ENCODE measurements around the gene SLC6A19.

Gene SLC6A19

DNA sequence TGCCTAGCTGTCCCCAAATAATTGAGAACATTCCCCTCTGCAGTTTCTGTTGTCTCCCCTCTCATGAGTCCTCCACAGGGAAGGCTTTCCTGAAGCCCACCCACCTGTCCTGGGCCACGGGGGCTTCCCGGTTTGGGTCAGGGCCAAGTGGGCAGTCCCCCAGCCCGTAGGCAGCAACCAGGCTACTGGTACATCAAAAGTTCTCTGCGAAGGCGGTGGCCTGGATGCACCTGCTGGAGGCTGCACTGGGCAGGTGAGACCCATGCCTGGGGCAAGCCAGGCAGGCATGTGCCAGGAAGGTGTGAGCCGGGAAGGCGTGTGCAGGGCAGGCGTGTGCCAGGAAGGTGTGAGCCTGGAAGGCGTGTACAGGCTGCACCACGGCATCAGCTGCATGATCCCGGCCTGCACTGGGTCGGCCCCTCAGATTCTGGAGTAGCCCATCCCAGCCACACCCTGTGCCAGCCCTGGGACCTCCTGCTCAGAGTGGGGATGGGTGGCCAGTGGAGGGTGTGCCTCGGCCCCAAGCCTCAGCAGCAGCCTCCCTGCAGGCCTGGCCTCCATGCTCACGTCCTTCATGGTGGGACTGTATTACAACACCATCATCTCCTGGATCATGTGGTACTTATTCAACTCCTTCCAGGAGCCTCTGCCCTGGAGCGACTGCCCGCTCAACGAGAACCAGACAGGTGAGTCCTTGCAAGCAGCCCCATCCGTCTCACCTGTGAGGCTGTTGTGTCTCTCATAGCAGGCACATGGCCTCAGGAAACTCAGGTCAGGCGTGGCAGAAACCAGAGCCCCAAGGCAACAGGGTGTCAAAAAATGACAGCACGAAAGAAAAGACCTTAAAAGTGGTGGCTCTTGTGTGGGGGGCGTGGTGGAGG, 8.7 kb downstream of the SLC6A19 start:
- DNase-seq (ENCODE audit: low read depth in 2 of 2): no peak

DNA sequence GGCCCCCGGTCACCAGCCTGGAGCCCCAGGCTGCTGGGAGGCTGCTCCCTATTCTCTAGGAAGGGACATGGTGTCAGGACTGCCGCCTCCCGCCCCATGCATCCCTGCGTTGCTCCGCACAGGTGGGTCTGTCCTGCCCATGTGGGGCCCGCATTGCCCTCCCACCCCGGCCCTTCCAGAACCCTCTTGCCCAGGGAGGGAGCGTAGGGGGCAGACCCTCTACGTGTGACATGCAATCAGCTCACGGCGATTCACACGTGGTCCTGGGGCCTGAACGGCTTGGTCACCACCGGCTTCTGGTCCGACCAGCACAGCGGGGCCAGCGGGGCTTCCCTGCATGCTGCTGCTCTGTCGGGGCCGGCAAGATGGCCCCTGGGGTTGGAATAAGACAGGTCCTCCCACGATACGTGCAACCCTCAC, 9.4 kb downstream of the SLC6A19 start:
- DNase-seq (ENCODE audit: low read depth in 2 of 2): no peak

DNA sequence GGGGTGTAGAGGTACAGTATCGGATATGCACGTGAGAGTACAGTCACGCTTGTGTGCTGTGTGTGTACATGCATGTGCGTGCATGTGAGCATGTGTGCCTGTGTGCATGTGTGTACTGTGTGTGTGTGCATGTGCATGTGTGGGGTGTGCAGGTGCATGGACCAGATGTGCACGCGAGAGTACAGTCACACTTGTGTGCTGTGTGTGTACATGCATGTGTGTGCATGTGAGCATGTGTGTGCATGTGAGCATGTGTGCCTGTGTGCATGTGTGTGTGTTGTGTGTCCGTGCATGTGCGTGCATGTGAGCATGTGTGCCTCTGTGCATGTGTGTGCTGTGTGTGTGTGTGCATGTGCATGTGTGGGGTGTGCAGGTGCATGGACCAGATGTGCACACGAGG, 10.3 kb downstream of the SLC6A19 start:
- DNase-seq (ENCODE audit: low read depth in 2 of 2): no peak

DNA sequence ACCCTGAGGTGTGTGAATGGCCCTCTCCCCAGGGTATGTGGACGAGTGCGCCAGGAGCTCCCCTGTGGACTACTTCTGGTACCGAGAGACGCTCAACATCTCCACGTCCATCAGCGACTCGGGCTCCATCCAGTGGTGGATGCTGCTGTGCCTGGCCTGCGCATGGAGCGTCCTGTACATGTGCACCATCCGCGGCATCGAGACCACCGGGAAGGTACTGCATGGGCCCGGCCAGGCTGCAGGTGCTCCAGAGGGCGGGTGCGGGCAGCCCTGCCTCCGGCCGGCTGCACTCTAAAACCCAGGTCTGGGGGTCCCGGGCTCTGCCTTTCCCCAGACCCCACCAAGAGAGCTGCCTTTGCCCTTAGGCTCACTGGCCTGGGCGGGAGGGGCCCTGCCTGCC, 10.9 kb downstream of the SLC6A19 start:
- DNase-seq (ENCODE audit: low read depth in 2 of 2): no peak

DNA sequence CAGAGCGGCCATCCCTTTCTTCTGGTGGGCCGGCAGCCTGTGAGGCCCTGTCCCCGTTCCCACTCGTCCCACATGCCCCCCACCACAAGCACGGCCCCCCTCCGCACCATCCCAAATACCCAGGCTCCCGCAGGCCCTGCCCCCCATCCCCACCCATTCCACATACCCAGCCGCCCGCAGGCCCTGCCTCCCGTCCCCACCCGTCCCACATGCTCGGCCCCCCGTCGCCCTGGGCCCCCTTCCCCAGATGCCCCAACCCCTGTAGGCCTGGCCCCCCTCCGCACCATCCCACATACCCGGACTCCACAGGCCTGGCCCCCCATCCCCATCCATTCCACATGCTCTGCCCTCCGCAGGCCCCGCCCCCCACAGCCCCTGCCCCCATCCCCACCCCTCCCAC, 11.5 kb downstream of the SLC6A19 start:
- DNase-seq (ENCODE audit: low read depth in 2 of 2): no peak

DNA sequence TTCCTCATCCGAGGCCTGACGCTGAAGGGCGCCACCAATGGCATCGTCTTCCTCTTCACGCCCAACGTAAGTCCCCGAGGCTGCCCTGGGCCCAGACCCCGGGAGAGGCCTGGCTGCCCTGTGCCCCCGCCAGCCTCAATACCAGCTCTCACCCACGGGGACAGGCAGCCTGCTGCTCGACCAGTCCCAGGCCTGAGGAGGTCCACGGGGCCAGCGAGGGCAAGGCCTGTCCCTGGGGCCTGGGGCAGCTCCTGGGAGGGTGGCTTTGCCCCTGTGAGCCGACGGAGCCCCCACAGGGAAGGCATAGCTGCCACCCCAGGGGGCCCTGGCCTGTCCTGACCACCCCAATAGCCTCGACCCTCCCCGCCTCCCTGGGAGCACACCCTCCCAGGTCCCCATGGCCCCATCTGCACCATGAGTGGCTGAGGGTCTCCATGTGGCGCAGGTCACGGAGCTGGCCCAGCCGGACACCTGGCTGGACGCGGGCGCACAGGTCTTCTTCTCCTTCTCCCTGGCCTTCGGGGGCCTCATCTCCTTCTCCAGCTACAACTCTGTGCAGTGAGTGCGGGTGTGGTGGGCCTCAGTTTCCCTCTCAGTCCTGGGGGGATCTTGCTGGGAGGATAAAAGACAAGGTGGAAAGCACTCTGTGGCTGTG, 12.2 kb downstream of the SLC6A19 start:
- DNase-seq (ENCODE audit: low read depth in 2 of 2): no peak

DNA sequence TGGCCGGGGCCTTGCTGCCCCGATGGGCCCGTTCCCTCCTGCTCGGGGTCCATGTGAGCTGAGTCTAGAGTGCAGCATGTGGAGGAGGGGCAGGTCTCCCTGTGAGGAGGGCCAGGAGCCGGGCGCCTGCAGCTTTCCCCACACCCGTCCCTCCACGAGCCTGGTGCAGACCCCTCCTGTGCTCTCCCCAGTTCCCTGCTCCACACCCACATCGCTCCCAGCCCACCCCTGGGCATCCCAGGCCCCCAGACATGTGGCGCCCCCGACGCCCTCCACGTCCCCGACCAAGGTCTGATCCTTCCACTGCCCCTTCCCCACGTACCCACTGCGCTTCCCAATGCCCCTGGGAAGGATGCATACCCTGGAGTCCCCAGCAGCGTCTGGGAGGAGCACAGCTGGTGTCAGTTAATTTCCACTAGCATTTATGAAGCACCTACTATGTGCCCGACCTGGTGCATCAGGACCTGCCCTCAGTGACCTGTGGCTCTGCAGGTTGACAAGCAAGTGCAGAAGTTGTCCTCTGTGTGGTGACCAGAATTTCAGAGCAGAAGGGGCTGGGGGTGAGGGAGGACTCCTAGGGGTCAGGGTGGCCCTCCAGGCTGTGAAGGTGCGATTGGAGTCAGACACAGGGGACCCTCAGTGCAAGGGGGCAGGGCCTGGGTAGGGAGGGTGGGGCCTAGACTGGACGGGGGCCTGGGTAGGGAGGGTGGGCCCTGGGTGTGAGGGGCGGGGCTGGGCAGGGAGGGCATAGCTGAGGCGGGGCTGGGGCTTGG, 13.0 kb downstream of the SLC6A19 start:
- no peak for DNase-seq (ENCODE audit: low read depth in 2 of 2)

DNA sequence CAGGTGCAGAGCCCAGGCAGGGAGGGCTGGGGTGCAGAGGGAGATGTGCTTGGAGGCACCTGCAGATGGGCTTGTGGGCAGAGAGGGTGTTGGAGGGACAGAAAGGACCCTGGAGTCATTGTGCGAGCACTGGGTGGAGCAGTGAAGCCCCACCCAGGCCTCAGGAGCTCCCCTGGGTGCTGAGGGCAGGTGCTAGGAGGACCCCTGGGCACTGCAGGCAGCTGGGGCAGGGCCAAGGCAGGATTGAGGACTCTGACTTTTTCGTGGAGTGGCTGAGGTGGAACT, 13.5 kb downstream of the SLC6A19 start:
- no peak for DNase-seq (ENCODE audit: low read depth in 2 of 2)

DNA sequence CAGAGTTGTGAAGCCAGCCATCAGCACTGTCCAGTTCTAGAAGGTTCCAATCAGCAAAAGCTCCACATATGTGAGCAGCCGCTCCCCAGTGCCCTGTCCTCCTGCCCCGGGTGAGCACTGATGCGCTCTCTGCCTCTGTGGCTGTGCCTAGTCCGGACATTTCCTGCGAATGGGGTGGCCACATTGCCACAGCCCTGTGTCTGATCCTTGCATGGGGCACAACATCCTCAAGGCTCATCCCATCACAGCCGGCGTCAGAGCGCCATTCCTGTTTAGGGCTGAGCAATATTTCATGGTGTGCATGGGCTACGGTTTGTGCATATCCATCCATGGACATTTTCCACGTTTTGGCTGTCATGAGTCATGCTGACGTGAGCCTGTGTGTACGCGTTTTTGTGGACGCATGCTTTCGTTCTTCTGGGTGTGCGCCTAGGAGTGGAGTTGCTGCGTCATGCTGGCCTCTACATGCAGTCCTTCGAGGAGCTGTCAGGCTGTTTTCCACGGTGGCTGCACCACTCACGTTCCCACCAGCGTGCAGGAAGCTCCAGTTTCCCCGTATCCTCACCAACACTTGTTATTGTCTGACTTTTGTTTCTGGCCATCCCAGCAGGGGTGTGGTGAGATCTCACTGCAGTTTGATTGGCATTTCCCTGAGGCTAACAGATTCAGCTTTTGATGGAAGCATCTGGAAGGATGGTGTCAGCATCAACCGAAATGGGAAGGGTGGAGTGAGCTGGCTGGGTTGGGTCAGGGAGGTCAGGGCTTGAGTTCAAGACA, 14.1 kb downstream of the SLC6A19 start:
- DNase-seq (ENCODE audit: low read depth in 2 of 2): no peak

DNA sequence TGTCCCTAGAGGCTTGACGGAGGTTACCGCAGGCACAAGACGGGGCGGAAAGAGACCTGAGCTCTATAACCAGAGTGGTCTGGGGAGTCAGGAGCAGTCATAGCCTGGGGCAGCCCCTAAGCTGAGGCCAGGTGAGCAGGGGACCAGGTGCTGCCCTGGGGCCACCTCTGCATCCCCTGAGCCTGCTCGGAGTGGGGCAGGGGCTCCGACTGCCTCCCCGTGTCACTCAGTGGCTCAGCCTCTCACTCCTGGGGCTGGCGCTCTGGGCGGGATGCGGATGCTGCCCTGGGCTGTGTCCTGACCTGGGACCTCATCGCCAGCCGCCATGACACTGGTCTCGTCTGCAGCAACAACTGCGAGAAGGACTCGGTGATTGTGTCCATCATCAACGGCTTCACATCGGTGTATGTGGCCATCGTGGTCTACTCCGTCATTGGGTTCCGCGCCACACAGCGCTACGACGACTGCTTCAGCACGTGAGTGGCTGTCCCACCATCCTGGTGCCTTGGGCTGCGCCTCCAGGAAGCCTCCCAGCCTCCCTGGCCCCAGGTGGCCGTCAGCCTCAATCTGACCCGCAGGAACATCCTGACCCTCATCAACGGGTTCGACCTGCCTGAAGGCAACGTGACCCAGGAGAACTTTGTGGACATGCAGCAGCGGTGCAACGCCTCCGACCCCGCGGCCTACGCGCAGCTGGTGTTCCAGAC, 15.0 kb downstream of the SLC6A19 start:
- no peak for DNase-seq (ENCODE audit: low read depth in 2 of 2)

DNA sequence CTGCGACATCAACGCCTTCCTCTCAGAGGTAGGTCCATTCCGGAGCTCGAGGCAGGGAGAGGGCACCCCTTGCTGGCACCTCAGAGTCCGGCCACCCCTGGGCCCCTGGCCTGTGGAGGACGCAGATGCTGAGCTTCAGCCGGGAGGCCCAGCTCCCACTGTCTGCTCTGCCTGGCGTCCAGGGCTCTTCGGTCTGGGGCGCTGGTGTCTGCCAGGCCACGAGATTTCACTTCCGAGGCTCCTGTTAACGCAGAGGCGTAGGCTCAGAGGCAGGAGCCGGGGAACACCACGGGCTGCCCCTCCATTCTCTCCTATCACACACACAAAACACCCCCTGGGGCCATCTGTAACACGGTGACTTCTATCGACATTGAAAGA, 15.5 kb downstream of the SLC6A19 start:
- DNase-seq (ENCODE audit: low read depth in 2 of 2): no peak

DNA sequence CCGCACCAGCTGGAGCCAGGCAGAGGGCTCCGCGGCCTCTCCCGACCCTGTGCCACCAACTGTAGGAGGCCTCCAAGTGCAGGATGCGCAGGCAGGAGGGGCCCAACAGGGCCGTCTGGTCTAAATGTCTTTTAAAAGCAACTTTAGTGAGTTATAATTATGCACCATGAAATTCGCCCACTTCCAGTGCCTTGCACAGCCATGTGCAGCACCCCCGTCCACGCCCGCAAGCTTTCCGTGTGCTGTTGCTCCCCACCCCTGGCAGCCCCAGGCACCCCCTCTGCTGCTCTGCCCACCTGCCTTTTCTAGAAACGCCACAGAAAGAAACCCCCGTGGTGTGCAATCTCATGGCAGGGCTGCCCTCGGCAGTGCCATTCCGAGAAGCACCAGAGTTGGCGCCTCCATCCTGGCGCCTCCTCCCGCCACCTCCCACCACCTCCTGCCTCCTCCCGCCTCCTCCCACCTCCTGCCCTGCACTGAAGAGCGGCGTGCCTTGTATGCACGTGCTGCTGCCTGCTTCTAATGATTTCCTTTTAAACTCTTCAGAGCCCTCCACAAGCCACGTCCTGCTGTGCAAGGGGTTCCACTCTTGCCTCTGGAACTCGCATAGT, 16.3 kb downstream of the SLC6A19 start:
- DNase-seq (ENCODE audit: low read depth in 2 of 2): no peak

DNA sequence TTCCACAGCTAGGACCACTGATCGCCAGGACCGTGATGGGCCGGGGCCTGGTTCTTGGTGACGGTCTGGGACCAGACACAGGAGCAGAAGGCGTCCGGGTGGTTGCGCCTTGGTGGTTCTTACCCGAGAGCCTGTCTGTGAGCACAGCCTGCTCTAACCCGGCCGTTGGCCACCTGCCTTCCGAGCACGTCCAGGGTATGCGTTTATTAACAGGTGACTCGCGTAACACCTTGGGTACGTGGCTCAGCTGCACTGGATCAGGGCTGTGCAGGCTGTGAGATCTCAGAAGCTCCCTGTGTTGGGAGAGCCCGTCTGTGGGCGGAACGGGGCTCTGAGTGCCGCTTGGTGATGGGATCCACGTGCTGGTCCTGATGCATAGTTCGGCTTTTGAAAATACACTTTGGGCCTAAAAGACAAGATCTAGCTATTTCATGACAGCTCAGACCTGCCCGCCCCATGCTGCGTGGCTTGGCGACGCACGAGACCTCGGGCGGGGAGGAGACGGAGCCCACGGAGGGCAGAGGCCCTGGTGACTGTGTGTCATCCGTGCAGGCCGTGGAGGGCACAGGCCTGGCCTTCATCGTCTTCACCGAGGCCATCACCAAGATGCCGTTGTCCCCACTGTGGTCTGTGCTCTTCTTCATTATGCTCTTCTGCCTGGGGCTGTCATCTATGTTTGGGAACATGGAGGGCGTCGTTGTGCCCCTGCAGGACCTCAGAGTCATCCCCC, 17.1 kb downstream of the SLC6A19 start:
- DNase-seq (ENCODE audit: low read depth in 2 of 2): no peak

DNA sequence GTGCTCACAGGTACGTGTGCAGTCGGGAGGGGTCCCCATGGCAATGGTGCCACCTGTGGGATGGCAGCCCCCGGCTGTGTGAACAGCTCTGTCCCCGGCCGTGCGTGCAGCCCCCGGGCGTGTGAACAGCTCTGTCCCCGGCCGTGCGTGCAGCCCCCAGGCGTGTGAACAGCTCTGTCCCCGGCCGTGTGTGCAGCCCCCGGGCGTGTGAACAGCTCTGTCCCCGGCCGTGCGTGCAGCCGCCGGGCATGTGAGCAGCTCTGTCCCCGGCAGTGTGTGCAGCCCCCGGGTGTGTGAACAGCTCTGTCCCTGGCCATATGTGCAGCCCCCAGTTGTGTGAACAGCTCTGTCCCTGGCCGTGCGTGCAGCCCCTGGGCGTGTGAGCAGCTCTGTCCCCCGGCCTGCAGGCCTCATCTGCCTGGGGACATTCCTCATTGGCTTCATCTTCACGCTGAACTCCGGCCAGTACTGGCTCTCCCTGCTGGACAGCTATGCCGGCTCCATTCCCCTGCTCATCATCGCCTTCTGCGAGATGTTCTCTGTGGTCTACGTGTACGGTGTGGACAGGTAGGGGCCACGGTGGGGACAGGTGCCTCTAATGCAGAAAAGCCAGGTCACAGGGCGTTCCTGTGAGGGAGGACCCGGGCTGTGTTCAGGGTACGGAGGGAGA, 17.8 kb downstream of the SLC6A19 start:
- DNase-seq (ENCODE audit: low read depth in 2 of 2): no peak

DNA sequence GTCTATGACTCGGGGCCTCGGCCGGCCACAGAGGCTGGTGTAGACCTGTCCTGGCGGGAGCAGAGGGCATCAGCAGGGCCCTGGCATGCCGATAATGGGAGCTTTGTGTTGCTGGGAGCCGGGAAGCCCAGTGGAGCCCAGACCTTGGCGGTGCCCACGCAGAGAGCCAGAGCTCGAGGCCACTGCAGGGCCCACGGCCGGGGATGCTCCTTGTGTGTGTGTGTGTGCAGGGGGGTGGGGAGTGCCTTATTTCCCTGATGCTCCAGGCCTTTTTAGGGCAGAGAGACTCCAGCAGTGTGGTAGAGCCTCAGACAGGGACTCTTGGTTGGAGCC, 18.3 kb downstream of the SLC6A19 start:
- DNase-seq (ENCODE audit: low read depth in 2 of 2): no peak

DNA sequence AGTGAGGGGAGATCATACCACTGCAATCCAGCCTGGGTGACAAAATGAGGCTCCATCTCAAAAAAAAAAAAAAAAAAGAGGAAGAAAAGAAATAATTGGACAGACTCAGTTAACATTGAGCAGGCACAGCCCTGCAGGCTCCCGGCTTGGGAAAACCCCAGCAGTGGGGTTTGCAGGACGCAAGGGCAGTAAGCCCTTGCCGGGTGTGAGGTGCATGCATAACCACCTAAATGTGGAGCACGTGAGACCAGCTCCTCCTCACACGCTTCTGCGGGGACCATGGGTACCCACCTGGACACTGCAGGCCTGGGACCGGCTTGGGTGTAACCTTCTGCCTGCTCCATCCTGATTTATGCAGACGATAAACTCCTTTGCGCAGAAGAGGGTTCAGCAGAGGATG, 19.0 kb downstream of the SLC6A19 start:
- DNase-seq (ENCODE audit: low read depth in 2 of 2): no peak

DNA sequence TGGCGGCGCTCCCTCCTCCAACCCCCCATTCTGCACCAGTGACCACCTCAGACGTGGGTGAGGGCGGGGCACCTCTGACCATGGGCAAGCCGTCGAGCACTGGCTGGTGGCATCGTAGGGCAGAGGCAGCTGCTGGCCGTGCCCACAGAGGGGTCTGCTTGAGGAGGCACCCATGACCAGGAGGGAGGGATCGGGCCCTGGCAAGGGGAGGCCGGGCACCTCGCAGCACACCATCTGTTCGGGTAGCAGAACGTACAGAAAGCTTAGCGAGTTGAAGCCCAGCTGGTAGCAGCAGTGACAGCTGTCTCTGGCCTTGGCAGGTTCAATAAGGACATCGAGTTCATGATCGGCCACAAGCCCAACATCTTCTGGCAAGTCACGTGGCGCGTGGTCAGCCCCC, 19.4 kb downstream of the SLC6A19 start:
- DNase-seq (ENCODE audit: low read depth in 2 of 2): no peak

DNA sequence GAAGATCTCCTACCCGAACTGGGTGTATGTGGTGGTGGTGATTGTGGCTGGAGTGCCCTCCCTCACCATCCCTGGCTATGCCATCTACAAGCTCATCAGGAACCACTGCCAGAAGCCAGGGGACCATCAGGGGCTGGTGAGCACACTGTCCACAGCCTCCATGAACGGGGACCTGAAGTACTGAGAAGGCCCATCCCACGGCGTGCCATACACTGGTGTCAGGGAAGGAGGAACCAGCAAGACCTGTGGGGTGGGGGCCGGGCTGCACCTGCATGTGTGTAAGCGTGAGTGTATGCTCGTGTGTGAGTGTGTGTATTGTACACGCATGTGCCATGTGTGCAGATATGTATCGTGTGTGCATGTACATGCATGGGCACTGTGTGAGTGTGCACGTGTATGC, 20.3 kb downstream of the SLC6A19 start:
- DNase-seq (ENCODE audit: low read depth in 2 of 2): no peak

DNA sequence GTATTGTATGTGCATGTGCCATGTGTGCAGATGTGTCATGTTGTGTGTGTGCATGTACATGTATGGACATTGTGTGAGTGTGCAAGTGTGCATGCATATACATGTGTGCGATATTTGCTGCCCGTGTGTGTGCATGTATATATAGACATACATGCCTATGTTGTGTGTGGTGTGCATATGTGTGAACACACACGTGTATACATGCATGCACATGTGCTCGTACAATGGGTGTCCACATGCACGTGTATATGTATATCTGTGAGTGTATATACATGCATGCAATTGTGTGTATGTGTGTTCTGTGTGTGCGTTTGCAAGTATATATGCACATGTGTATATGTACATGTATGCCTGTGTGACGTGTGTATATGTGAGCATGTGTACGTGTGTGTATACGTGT, 20.8 kb downstream of the SLC6A19 start:
- DNase-seq (ENCODE audit: low read depth in 2 of 2): no peak
